ENCODE results near the gene LCE7A.

LCE7A gene

GRCh38 chr1:152878042-152878441 lies 18.2 kb downstream of the LCE7A start, which contains the start of gene SMCP:
Gene SMCP, plus strand, starts transcription at chr1:152878322. Its CDS starts 6,101 bp downstream, at chr1:152884423.
- no peak for DNase-seq (ENCODE audit: low read depth)
- no peak within 1 kb of the TSS for H3K4me3 ChIP-seq (ENCODE audit: low read depth, low read length)
- TF ChIP-seq, protein P1, sequence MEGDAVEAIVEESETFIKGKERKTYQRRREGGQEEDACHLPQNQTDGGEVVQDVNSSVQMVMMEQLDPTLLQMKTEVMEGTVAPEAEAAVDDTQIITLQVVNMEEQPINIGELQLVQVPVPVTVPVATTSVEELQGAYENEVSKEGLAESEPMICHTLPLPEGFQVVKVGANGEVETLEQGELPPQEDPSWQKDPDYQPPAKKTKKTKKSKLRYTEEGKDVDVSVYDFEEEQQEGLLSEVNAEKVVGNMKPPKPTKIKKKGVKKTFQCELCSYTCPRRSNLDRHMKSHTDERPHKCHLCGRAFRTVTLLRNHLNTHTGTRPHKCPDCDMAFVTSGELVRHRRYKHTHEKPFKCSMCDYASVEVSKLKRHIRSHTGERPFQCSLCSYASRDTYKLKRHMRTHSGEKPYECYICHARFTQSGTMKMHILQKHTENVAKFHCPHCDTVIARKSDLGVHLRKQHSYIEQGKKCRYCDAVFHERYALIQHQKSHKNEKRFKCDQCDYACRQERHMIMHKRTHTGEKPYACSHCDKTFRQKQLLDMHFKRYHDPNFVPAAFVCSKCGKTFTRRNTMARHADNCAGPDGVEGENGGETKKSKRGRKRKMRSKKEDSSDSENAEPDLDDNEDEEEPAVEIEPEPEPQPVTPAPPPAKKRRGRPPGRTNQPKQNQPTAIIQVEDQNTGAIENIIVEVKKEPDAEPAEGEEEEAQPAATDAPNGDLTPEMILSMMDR (conservative IDR thresholded peaks at IDR 0.05; ENCODE audit: low read depth, low read length): no peak

DNA sequence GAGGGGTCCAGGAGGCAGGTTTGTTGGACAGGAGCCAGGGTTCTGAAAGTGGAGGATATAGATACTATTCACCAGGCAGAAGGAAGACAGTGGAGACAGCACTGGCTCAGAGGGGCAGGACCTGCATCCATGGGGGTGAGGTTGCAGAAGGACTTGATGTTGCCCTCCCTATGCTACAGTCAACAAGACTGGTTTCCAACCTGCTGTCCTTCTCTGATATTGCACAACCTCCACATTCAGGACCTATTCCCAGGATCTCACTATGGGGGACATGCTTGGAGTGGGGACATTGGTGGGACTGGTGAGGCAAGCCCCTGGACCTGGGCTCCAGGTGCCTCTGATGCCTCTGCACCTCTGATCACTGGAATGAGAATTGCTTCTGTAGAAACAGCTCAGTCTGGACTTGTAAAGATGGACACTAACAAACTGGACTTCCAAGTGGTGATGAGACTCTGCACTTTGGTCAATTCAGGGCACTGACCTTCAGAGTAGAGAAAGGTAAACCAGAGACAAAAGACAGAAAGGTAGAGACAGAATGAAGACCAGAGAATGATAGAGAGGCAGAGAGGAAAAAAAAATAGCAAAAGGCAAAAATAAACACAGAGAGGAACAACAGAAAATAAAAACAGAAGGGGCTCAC lies 19.9 kb downstream of the LCE7A start:
- TF ChIP-seq, protein P1 (conservative IDR thresholded peaks at IDR 0.05; ENCODE audit: low read depth, low read length): no peak
- no peak overlapping the region for H3K4me3 ChIP-seq (ENCODE audit: low read depth, low read length)
- no peak for DNase-seq (ENCODE audit: low read depth)

GRCh38 chr1:152880316-152880715 lies 20.5 kb downstream of the LCE7A start:
- TF ChIP-seq, protein P1 (conservative IDR thresholded peaks at IDR 0.05; ENCODE audit: low read depth, low read length): no peak
- DNase-seq (ENCODE audit: low read depth): no peak
- no peak overlapping the region for H3K4me3 ChIP-seq (ENCODE audit: low read depth, low read length)

DNA sequence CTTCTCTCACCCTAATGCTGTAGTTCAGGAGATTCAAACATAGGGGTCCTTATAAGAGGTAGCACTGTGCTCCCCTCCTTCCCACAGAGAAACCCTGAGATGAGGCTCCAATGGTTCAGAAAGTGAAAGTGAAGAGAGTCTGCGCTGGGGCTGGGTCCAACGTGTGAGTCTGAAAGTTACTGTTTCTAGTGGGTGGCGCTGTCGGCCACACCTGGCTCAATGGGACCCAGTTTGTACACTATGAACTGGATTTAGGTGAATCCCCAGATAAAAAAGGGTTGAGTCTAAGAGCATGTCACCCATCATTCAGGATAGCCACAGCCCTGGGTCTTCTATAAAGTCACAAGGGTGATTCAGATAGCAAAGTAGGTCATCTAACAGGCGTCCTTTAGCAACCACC lies 21.1 kb downstream of the LCE7A start:
- TF ChIP-seq, protein P1 (conservative IDR thresholded peaks at IDR 0.05; ENCODE audit: low read depth, low read length): no peak
- DNase-seq (ENCODE audit: low read depth): no peak
- H3K4me3 ChIP-seq (ENCODE audit: low read depth, low read length): no peak overlapping the region

- no peak overlapping the region for H3K4me3 ChIP-seq (ENCODE audit: low read depth, low read length)
- DNase-seq (ENCODE audit: low read depth): no peak
- TF ChIP-seq, protein P1 (conservative IDR thresholded peaks at IDR 0.05; ENCODE audit: low read depth, low read length): no peak
These were observed 24.3 kb downstream of the LCE7A start for GRCh38 chr1:152884085-152884484.

DNA sequence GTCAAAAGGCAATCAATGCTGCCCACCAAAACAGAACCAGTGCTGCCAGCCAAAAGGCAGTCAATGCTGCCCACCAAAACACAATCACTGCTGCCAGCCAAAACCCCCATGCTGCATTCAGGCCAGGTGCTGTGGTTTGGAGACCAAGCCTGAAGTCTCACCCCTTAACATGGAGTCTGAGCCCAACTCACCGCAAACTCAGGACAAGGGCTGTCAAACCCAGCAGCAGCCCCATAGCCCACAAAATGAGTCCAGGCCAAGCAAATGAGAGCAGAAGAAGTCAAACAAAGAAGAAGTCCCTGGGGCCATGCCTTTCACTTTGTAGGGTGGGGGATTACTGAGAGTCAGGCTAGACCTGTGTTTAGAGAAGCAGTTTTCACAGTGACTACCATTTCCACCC lies 24.7 kb downstream of the LCE7A start:
- TF ChIP-seq, protein P1 (conservative IDR thresholded peaks at IDR 0.05; ENCODE audit: low read depth, low read length): no peak
- no peak overlapping the region for H3K4me3 ChIP-seq (ENCODE audit: low read depth, low read length)
- no peak for DNase-seq (ENCODE audit: low read depth)

- H3K4me3 ChIP-seq (ENCODE audit: low read depth, low read length): no peak overlapping the region
- DNase-seq (ENCODE audit: low read depth): no peak
- TF ChIP-seq, protein P1 (conservative IDR thresholded peaks at IDR 0.05; ENCODE audit: low read depth, low read length): no peak
These were observed 25.3 kb downstream of the LCE7A start for GRCh38 chr1:152884966-152885624.
